Ascending aorta (tissue), 2 donors: ENCODE results near the gene IRAK3. TPM values are rescaled to one million over a fixed set of nuclear protein-coding genes. Genes with fewer than 3 reads are reported as not detected.
"Not testable (repeated sequence)": the region's sequence is repeated elsewhere in the genome, so short reads cannot be mapped to it uniquely, and the experiment has no call there.

Experiments
- DNase-seq, 2 donors: peaks; one replicate each; pipeline ENCODE4 v3.0.0-alpha.2; 2019; ENCODE audit warnings: low spot score in 2 of 2
- H3K27ac ChIP-seq, 2 donors: fragments of 200-600 bp; sonication (generic); one replicate each; pipeline ENCODE4 v1.5.1; 2016 to 2017; ENCODE audit warnings: mild to moderate bottlenecking in 1 of 2
- H3K27me3 ChIP-seq: fragments of 200-600 bp; sonication (generic); one replicate; pipeline ENCODE4 v1.5.1; 2017
- H3K36me3 ChIP-seq, 2 donors: fragments of 200-600 bp; sonication (generic); one replicate each; pipeline ENCODE4 v1.5.1; 2016
- H3K4me1 ChIP-seq, 2 donors: fragments of 200-600 bp; sonication (generic); one replicate each; pipeline ENCODE4 v1.5.1; 2016 to 2017; ENCODE audit warnings: mild to moderate bottlenecking in 1 of 2
- H3K4me3 ChIP-seq, 2 donors: fragments of 200-600 bp; sonication (generic); one replicate each; pipeline ENCODE4 v1.5.1; 2016 to 2017; ENCODE audit warnings: mild to moderate bottlenecking in 1 of 2
- H3K9me3 ChIP-seq, 2 donors: fragments of 200-600 bp; sonication (generic); one replicate each; pipeline ENCODE4 v1.5.1; 2016
- intact Hi-C: fragments of 100-400 bp; cut with DNase I; formaldehyde crosslinking; loops from one replicate; pipeline ENCODE4 v1.15.1; 2023
- total RNA-seq: library from RNA; depleted of rRNA; stranded (reverse); fragments of >200 nt; gene quantifications from one replicate; pipeline ENCODE4 v1.1.0, GENCODE V29; 2016
- TF ChIP-seq, protein P1 (sequence below), 3 experiments: fragments of 200-600 bp in 2 of 3; fragments of 450-650 bp in 1 of 3; sonication (generic) in 2 of 3; IDR thresholded peaks; one replicate each; pipeline ENCODE4 v1.5.1; 2016 to 2019; ENCODE audit warnings: antibody characterized with exemption in 3 of 3, mild to moderate bottlenecking in 1 of 3, moderate library complexity in 1 of 3

Gene IRAK3
- total RNA-seq, 1 donor from 2014 or later, result 35.9 TPM

DNA sequence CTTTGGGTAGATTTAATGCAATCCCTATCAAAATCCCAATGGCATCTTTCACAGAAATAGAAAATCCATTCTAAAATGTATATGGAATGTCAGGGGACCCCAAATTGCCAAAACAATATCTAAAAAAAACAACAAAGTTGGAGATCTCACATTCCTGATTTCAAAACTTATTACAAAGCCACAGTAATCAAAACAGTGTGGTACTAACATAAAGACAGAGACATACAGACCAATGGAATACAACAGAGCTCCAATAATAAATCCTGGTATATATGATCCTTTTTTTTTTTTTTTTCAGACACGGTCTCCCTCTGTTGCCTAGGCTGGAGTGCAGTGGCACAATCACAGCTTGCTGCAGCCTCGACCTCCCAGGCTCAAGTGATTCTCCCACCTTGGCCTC is 23.9 kb upstream of the IRAK3 start:
- peaks cover 0 to 6% of the 10 kb centered on the region in 2 donors for H3K9me3 ChIP-seq
- H3K27me3 ChIP-seq, result no peaks in the 10 kb centered on the region
- intact Hi-C loops, result no loop called here
- no peak overlapping the region for H3K27ac ChIP-seq
- no peak for DNase-seq
- peaks cover 0 to 9% of the 10 kb centered on the region in 2 donors for H3K4me1 ChIP-seq
- TF ChIP-seq, protein P1, sequence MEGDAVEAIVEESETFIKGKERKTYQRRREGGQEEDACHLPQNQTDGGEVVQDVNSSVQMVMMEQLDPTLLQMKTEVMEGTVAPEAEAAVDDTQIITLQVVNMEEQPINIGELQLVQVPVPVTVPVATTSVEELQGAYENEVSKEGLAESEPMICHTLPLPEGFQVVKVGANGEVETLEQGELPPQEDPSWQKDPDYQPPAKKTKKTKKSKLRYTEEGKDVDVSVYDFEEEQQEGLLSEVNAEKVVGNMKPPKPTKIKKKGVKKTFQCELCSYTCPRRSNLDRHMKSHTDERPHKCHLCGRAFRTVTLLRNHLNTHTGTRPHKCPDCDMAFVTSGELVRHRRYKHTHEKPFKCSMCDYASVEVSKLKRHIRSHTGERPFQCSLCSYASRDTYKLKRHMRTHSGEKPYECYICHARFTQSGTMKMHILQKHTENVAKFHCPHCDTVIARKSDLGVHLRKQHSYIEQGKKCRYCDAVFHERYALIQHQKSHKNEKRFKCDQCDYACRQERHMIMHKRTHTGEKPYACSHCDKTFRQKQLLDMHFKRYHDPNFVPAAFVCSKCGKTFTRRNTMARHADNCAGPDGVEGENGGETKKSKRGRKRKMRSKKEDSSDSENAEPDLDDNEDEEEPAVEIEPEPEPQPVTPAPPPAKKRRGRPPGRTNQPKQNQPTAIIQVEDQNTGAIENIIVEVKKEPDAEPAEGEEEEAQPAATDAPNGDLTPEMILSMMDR (IDR thresholded peaks at IDR 0.05), result no peak
- H3K4me3 ChIP-seq, result no peak overlapping the region
- peaks cover 4 to 12% of the 10 kb centered on the region in 2 donors for H3K36me3 ChIP-seq

DNA sequence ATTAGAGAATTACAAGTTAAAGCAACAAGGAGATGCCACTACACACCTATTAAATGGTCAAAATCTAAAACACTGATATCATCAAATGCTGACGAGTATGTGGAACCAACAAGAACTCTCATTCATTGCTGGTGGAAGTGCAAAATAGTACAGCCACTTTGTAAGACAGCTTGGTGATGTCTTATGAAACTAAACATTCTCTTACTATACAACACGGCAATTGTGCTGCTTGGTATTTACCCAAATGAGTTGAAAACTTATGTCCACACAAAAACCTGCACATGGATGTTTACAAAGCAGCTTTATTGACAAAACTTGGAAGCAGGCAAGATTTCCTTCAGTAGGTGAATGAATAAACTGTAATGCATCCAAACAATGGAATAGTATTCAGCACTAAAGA is 22.5 kb upstream of the IRAK3 start:
- intact Hi-C loops, result no loop called here
- no peak overlapping the region for H3K4me3 ChIP-seq
- no peaks in the 10 kb centered on the region for H3K27me3 ChIP-seq
- TF ChIP-seq, protein P1 (IDR thresholded peaks at IDR 0.05), result no peak
- H3K9me3 ChIP-seq, result peaks cover 0 to 6% of the 10 kb centered on the region in 2 donors
- no peak overlapping the region for H3K27ac ChIP-seq
- no peak for DNase-seq
- peaks cover 0 to 9% of the 10 kb centered on the region in 2 donors for H3K4me1 ChIP-seq
- H3K36me3 ChIP-seq, result peaks cover 0 to 5% of the 10 kb centered on the region in 2 donors

DNA sequence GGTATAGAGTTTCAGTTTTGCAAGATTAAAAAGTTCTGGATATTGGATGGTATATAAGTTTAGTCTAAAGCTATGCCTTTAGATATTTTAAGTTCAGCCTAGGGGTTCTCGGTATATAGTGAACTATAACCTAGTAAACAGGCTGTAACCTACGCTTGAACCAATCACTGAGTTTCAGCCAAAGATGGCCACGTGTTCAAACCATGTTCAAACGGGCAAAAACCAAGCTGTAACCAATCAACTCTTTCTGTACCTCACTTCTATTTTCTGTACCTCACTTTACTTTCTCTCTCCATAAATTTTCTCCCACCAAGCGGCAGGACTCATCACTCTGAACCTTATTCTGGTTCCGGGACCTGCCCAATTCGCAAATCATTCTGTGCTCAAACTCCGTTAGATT is 20.6 kb upstream of the IRAK3 start:
- Histone ChIP-seq H3K36me3 (peaks cover 0 to 5% of the 10 kb centered on the region in 2 donors), H3K4me1 (peaks cover 0 to 9% of the 10 kb centered on the region in 2 donors), H3K27me3 (no peaks in the 10 kb centered on the region), H3K4me3 (peak overlapping the region; percentile 79 to 85), H3K27ac (peak overlapping the region; percentile 100), H3K9me3 (peaks cover 0 to 6% of the 10 kb centered on the region in 2 donors)
- DNase-seq, result no peak
- TF ChIP-seq, protein P1 (IDR thresholded peaks at IDR 0.05), result no peak
- intact Hi-C loops, result loop anchor here (2.0 kb wide), 1 partner anchor 66 kb away; no protein-coding TSS in a partner anchor

DNA sequence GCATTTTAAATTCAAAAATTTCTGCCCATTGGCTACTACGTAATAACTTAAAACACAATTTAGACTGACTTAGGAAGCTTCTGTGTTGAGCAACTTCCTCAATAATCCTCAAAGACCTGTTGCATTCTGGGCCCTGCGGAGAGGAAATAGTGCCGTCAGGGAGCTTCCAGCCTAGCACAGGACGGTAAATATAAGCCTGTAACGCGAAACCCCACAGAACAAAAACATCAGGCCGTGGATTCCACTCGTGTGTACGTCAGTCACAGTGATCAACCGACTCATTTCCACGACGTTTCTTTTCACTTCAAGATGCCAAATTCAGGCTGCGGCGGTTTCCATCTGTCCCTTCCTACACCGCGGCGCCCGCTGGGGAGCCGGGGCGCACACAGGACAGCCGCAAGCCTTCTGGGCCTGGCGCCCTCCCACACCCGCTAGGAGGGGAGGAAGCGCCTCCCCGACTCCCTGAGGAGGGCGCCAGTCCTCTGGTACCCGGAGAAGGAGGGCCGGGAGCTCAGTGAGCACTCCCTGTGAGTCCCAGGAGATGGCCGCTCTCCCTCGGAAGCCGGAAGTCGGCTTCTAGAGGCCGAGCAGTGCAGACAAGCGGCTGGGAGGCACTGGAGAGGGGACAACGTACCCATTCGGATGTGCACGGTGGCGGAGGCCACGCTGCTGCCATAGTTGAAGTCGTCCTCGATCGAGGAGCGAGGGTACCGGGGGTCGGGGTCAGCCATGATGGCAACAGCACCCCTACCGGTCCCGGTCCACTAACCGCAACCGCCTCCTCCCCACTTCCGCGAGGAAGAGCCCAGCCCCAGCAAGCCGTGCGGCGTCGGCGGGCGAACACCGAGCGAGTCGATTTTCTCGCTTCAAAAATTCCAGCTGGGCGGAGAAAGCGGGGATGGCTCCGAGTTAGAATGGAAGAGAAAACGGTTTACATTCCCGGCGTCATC is 19.5 kb upstream of the IRAK3 start, which contains the start of gene TMBIM4:
TMBIM4 (minus strand) TSS at position 776 of the 950 bp plus-strand sequence; CDS start at position 731, 45 bp downstream.
- DNase-seq, result peak; percentile 36 to 93
- intact Hi-C loops, result loop anchor here (1.0 to 2.0 kb wide), 3 partner anchors 19 to 65 kb away; partner anchors contain the start of genes IRAK3 and LLPH
- TF ChIP-seq, protein P1 (IDR thresholded peaks at IDR 0.05), result peak; percentile 42 to 52 (median 46)

DNA sequence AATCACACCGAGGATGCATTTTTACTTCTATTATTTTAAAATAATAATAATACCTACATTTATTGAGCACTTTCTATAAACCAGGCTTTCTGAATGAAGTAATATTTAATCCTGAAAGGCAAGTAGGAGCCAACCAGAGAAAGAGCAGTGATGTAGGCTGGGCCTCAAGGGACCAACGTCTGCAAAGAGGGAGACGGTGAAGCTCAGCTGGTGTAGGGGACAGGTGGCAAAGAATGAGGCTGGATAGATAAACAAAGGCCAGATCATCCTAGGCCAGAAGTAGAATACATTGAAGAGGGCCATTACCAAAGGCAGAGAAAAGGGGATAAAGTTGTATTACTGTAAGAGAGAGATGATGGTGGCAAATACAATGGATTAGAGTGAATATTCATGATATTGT is 18.4 kb upstream of the IRAK3 start:
- TF ChIP-seq, protein P1 (IDR thresholded peaks at IDR 0.05), result no peak
- no peak for DNase-seq
- Histone ChIP-seq H3K27me3 (no peaks in the 10 kb centered on the region), H3K27ac (peak overlapping the region; percentile 100), H3K9me3 (peaks cover 0 to 2% of the 10 kb centered on the region in 2 donors), H3K36me3 (peaks cover 0 to 5% of the 10 kb centered on the region in 2 donors), H3K4me3 (peak overlapping the region in 1 of 2 donors; percentile 85), H3K4me1 (peaks cover 0 to 9% of the 10 kb centered on the region in 2 donors)
- intact Hi-C loops, result loop anchor here (1.0 to 2.0 kb wide), 2 partner anchors 18 to 40 kb away; partner anchors contain the start of genes IRAK3 and LLPH

More for the DNA sequence above, 19.5 kb upstream of the IRAK3 start, which contains the start of gene TMBIM4:
- Histone ChIP-seq H3K4me1 (peaks cover 0 to 9% of the 10 kb centered on the region in 2 donors), H3K27ac (peak within 1 kb of the TSS; percentile 100), H3K27me3 (no peaks in the 10 kb centered on the region), H3K36me3 (peaks cover 0 to 5% of the 10 kb centered on the region in 2 donors), H3K9me3 (peaks cover 0 to 6% of the 10 kb centered on the region in 2 donors), H3K4me3 (peak within 1 kb of the TSS; percentile 79 to 85)

DNA sequence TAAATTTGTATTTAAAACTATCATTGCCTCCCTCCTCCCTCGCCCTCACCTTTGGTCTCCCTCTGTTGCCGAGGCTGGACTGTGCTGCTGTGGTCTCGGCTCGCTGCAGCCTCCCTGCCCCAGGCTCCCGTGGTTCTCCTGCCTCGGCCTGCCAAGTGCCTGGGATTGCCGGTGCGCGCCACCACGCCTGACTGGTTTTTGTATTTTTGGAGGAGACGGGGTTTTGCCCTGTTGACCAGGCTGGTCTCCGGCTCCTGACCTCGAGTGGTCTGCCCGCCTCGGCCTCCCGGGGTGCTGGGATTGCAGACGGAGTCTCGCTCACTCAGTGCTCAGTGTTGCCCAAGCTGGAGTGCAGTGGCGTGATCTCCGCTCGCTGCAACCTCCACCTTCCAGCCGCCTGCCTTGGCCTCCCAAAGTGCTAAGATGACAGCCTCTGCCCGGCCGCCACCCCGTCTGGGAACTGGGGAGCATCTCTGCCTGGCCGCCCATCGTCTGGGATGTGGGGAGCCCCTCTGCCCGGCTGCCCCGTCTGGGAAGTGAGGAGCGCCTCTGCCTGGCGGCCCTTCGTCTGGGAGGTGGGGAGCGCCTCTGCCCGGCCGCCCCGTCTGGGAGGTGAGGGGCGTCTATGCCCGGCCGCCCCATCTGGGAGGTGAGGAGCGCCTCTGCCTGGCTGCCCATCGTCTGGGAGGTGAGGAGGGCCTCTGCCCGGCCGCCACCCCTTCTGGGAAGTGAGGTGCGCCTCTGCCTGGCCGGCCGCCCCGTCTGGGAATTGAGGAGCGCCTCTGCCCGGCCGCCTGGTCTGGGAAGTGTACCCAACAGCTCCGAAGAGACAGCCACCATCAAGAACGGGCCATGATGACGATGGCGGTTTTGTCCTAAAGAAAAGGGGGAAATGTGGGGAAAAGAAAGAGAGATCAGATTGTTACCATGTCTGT is 14.4 kb upstream of the IRAK3 start:
- intact Hi-C loops, result not testable (repeated sequence)

More for the DNA sequence above, 14.4 kb upstream of the IRAK3 start:
- not testable (repeated sequence) for DNase-seq, H3K9me3 ChIP-seq, H3K36me3 ChIP-seq, H3K27me3 ChIP-seq, H3K4me1 ChIP-seq, H3K27ac ChIP-seq, H3K4me3 ChIP-seq
